Muscle layer of colon (tissue), 2 donors: Measurements from ENCODE around the gene NADK2.
"Not testable (repeated sequence)": the region's sequence is repeated elsewhere in the genome, so short reads cannot be mapped to it uniquely, and the experiment has no call there.

ENCODE experiments used
- H3K27ac ChIP-seq: one replicate; pipeline ENCODE4 v1.7.0; 2013; ENCODE audit warnings: low read depth, mild to moderate bottlenecking, low read length, moderate library complexity
- H3K27me3 ChIP-seq, 2 donors: one replicate each; pipeline ENCODE4 v1.7.0; 2013; ENCODE audit warnings: low read length in 2 of 2, mild to moderate bottlenecking in 2 of 2; ENCODE audit not compliant: insufficient read depth in 2 of 2, control insufficient read depth in 1 of 2
- H3K36me3 ChIP-seq: one replicate; pipeline ENCODE4 v1.7.0; 2013; ENCODE audit warnings: mild to moderate bottlenecking, low read length; ENCODE audit not compliant: insufficient read depth
- H3K4me1 ChIP-seq: one replicate; pipeline ENCODE4 v1.7.0; 2013; ENCODE audit warnings: mild to moderate bottlenecking, low read length; ENCODE audit not compliant: insufficient read depth
- H3K4me3 ChIP-seq, 2 donors: one replicate each; pipeline ENCODE4 v1.7.0; 2013; ENCODE audit warnings: low read length in 2 of 2, low read depth in 1 of 2, mild to moderate bottlenecking in 1 of 2, moderate library complexity in 1 of 2
- H3K9ac ChIP-seq: one replicate; pipeline ENCODE4 v1.7.0; 2013; ENCODE audit warnings: low read length
- H3K9me3 ChIP-seq: one replicate; pipeline ENCODE4 v1.7.0; 2013; ENCODE audit warnings: mild to moderate bottlenecking, low read length
- donor health status: abdominal sarcoma.
- donor health status: Adenocarcinoma of cecum.

NADK2 gene

GRCh38 chr5:36198783-36199182, 42.9 kb downstream of the NADK2 start:
- H3K27me3 ChIP-seq, H3K9ac ChIP-seq, H3K4me3 ChIP-seq, H3K27ac ChIP-seq, H3K9me3 ChIP-seq, H3K4me1 ChIP-seq: not testable (repeated sequence)
- H3K36me3 ChIP-seq = peaks cover 54% of the 10 kb centered on the region

DNA sequence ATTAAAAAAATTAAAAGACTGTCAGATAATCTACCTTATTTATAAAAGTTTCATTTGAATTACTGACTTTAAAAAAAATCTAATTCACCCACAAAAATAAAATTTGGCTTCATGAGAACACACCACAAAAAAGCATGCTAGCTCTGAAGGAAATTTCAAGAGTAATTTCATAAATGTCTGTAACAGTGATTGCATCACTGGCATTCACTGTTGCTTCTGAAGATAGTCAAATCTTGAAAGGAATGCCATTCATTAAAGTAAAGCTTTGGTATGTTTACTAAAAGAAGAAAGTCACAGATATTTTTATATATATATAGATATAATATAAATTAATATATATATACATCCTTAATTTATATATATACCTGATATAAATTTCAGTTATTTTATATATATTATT, 43.4 kb downstream of the NADK2 start:
- Histone ChIP-seq H3K27me3 (no peaks in the 10 kb centered on the region), H3K9me3 (no peaks in the 10 kb centered on the region), H3K9ac (no peak overlapping the region), H3K27ac (no peak overlapping the region), H3K4me1 (peaks cover 5% of the 10 kb centered on the region), H3K4me3 (no peak overlapping the region), H3K36me3 (peaks cover 51% of the 10 kb centered on the region)

- peaks cover 38% of the 10 kb centered on the region for H3K36me3 ChIP-seq
- no peak overlapping the region for H3K27ac ChIP-seq
- H3K9ac ChIP-seq = no peak overlapping the region
- no peaks in the 10 kb centered on the region for H3K4me1 ChIP-seq
- no peaks in the 10 kb centered on the region for H3K9me3 ChIP-seq
- no peaks in the 10 kb centered on the region for H3K27me3 ChIP-seq
- H3K4me3 ChIP-seq = no peak overlapping the region
Measured at GRCh38 chr5:36193746-36194145, 48.0 kb downstream of the NADK2 start.

GRCh38 chr5:36184408-36184807, 57.3 kb downstream of the NADK2 start:
- H3K27ac ChIP-seq, H3K4me3 ChIP-seq, H3K9ac ChIP-seq, H3K36me3 ChIP-seq, H3K27me3 ChIP-seq, H3K4me1 ChIP-seq, H3K9me3 ChIP-seq: not testable (repeated sequence)

DNA sequence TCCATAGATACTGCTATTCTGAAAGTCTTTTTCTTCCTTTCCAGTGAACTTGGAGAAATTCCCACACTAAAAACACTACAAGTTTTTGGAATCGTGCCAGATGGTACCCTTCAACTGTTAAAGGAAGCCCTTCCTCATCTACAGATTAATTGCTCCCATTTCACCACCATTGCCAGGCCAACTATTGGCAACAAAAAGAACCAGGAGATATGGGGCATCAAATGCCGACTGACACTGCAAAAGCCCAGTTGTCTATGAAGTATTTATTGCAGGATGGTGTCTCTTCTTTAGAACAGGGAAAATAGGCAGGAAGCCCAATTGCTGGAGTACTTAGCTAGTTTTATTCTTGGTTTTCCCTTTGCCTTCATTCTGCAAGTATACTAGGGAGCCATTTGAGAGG, 60.0 kb downstream of the NADK2 start:
- Histone ChIP-seq H3K4me1 (no peaks in the 10 kb centered on the region), H3K36me3 (peaks cover 14% of the 10 kb centered on the region), H3K9me3 (no peaks in the 10 kb centered on the region), H3K27ac (no peak overlapping the region), H3K9ac (no peak overlapping the region), H3K4me3 (no peak overlapping the region), H3K27me3 (no peaks in the 10 kb centered on the region)

DNA sequence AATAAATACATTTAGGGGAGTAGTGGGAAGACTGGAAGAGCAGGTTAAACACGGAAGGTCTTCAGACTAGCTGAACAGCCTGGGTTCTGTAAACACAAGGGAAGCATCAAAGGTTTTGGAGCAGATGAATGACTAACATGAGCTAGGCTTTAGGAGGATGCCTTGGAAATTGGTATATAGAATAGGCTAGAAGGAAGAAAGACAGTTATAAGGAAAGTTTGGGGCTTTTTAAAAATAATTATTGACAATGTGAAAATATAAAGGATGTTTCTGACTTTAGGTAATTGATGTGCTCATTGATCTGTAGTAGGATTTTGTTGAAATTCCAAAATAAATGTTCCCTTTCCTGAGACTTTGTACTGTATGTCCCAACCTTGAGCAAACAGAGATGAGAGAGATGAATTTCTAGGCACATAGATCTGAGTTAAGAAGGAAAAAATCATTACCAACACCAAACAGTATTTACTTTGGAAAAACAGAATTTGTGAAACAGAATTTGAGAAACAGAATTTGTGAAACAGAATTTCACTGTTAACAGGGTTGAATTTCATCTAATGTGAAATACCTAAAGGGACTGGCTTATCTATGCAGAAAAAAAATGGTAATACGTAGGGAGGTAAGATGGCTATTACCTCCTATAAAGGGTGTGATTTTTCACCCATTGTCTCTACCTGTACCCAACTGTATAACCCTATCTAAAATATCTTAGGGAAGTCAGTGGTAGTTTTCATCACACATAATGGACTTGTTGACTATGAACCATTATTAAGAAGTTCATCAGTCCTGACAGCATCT, 61.0 kb downstream of the NADK2 start:
- H3K9me3 ChIP-seq = no peaks in the 10 kb centered on the region
- H3K36me3 ChIP-seq = peaks cover 14% of the 10 kb centered on the region
- no peak overlapping the region for H3K4me3 ChIP-seq
- H3K27me3 ChIP-seq = no peaks in the 10 kb centered on the region
- no peak overlapping the region for H3K27ac ChIP-seq
- no peaks in the 10 kb centered on the region for H3K4me1 ChIP-seq
- H3K9ac ChIP-seq = no peak overlapping the region

- H3K36me3 ChIP-seq = peaks cover 15% of the 10 kb centered on the region
- H3K9me3 ChIP-seq = no peaks in the 10 kb centered on the region
- H3K27ac ChIP-seq = no peak overlapping the region
- no peak overlapping the region for H3K9ac ChIP-seq
- no peaks in the 10 kb centered on the region for H3K27me3 ChIP-seq
- H3K4me3 ChIP-seq = no peak overlapping the region
- H3K4me1 ChIP-seq = no peaks in the 10 kb centered on the region
Measured at GRCh38 chr5:36179950-36180349, 61.8 kb downstream of the NADK2 start.

DNA sequence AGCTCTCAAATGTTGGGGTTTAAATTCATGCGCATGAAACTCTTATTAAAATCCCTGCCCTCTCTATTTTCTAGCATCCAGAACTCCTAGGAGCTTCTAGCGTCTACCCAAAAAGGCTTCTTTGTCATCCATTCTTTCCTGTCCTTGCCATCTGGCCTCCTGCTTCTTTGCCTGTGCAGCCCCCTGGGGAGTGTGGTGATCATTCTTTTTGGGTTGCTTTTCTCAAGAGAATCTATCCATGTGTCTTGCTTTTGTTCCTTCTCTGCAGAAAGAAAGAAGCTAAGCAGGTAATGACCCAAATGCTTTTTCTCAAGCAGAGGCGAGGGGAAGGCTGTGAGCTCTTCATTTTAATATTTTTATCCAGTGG, 63.2 kb downstream of the NADK2 start:
- Histone ChIP-seq H3K27ac (no peak overlapping the region), H3K9me3 (no peaks in the 10 kb centered on the region), H3K36me3 (peaks cover 29% of the 10 kb centered on the region), H3K4me1 (no peaks in the 10 kb centered on the region), H3K4me3 (no peak overlapping the region), H3K9ac (no peak overlapping the region), H3K27me3 (no peaks in the 10 kb centered on the region)

DNA sequence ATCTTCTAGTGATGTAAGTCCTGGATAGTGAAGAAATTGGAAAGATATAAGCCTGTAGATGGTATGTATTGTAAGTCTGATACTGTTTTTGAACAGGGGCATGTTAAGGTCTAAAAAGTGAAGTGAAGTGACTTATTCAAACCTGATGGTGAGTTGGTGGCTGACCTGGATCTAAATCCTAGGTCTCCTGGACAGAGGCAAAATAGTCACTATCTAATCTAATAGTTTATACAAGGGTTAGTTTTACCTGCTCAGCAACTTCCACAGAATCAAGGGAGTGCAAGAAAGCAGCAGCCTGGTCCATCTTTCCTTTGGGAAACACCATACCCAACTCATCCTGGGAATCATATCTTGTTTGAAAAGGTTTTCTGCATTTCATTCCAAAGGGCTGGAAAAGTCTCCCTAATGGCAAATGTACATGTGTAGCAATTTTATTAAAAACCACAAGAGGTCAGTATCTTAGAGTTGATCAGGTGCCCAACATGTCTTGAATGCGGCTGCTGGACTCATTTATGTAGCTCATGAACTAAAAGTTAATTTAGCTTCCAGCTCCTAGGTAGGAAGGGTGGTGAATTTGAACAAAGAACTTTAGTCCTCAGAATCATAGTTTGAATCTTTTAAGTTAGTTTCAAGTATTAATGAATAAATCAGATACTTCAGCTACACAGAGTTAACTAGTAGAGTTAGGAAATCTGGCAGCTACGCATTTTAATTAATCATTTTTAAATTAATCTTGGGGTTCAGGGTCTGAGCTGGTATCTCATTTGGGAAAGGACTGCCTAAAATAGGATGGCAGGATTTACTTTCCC, 63.8 kb downstream of the NADK2 start:
- H3K36me3 ChIP-seq = peaks cover 33% of the 10 kb centered on the region

DNA sequence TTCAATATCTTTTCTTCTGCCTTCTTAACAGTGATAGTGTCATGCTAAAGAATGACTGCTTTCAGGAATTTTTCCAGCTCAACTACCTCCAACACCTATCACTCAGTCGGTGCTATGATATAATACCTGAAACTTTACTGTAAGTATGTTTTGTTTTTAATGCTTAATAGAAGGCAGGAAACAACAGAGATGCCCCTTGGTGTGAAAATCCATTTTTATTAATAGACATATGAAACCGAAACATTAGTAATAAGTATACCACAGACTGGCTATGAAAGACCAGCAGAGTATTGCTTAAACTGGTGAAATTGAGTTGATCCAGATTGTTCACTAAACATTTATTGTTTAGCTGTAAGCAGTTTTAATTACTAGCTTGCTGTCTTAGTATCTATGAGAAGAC, 64.6 kb downstream of the NADK2 start:
- H3K9me3 ChIP-seq = no peaks in the 10 kb centered on the region
- no peak overlapping the region for H3K4me3 ChIP-seq
- H3K9ac ChIP-seq = no peak overlapping the region
- H3K27ac ChIP-seq = no peak overlapping the region
- no peaks in the 10 kb centered on the region for H3K27me3 ChIP-seq
- no peaks in the 10 kb centered on the region for H3K4me1 ChIP-seq
- peaks cover 40% of the 10 kb centered on the region for H3K36me3 ChIP-seq

More for the DNA sequence above, 63.8 kb downstream of the NADK2 start:
- Histone ChIP-seq H3K27ac (no peak overlapping the region), H3K4me1 (no peaks in the 10 kb centered on the region), H3K9me3 (no peaks in the 10 kb centered on the region), H3K27me3 (no peaks in the 10 kb centered on the region), H3K9ac (no peak overlapping the region), H3K4me3 (no peak overlapping the region)

- H3K9me3 ChIP-seq = no peaks in the 10 kb centered on the region
- H3K4me3 ChIP-seq = no peak overlapping the region
- no peak overlapping the region for H3K27ac ChIP-seq
- no peak overlapping the region for H3K9ac ChIP-seq
- peaks cover 53% of the 10 kb centered on the region for H3K36me3 ChIP-seq
- H3K27me3 ChIP-seq = no peaks in the 10 kb centered on the region
- no peaks in the 10 kb centered on the region for H3K4me1 ChIP-seq
Measured at GRCh38 chr5:36175043-36175442, 66.7 kb downstream of the NADK2 start.

DNA sequence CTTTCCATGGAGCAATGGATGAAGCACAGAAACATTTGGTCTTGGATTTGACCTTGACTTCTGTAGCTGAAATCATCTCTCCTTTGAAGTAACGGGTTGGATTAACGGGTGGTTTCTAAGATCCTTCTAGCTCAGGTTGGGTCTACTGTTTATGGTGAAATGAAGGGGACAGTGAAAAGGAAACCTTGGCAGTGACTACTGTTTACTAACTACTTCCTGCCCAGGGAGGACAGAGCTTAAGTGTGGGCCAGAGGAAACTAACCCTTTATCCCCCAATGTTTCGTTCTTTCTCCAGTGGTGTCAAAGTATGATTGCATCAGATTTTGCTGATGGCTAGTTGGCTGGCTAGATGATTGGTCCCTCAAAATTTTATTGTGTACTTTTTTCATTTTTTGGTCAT, 67.6 kb downstream of the NADK2 start:
- Histone ChIP-seq H3K9ac (no peak overlapping the region), H3K36me3 (peaks cover 53% of the 10 kb centered on the region), H3K27ac (no peak overlapping the region), H3K27me3 (no peaks in the 10 kb centered on the region), H3K4me1 (no peaks in the 10 kb centered on the region), H3K9me3 (no peaks in the 10 kb centered on the region), H3K4me3 (no peak overlapping the region)
